K562 (cell line): ENCODE data around the gene TMEM222. TPM values are rescaled to one million over a fixed set of nuclear protein-coding genes. Genes with fewer than 3 reads are reported as not detected.

Source experiments
- ADNP ChIP-seq: fragments of 200-800 bp; sonication (Bioruptor generic); IDR thresholded peaks from 2 replicates; pipeline ENCODE4 v1.6.1; 2016; ENCODE audit warnings: missing genetic modification characterization, missing compliant biosample characterization
- ARNT ChIP-seq, 2 experiments: fragments of 450-650 bp; IDR thresholded peaks; 2 replicates each; pipeline ENCODE4 v1.6.1; 2016; ENCODE audit warnings: mild to moderate bottlenecking in 1 of 2
- CBX2 ChIP-seq: fragments of 200-600 bp; sonication (generic); IDR thresholded peaks from one replicate; pipeline ENCODE4 v1.6.1; 2012; ENCODE audit warnings: mild to moderate bottlenecking, low read length, inconsistent platforms; ENCODE audit not compliant: insufficient read depth, poor library complexity, severe bottlenecking
- CC2D1A ChIP-seq: fragments of 450-650 bp; IDR thresholded peaks from 2 replicates; pipeline ENCODE4 v1.6.1; 2017; ENCODE audit warnings: mild to moderate bottlenecking
- DMBX1 ChIP-seq: fragments of 250-450 bp; sonication (Bioruptor Pico); IDR thresholded peaks from 2 replicates; pipeline ENCODE4 v1.8.0; 2022; ENCODE audit warnings: inconsistent platforms, mild to moderate bottlenecking, moderate library complexity, borderline replicate concordance
- FOXA3 ChIP-seq, 2 experiments: fragments of 450-650 bp in 1 of 2; sonication (generic) in 1 of 2; formaldehyde crosslinking; IDR thresholded peaks in 1 of 2; conservative IDR thresholded peaks in 1 of 2; 2 replicates each; pipeline versions ENCODE4 v1.4.0 to v1.8.0; 2020 to 2022; ENCODE audit warnings: mild to moderate bottlenecking in 2 of 2, missing genetic modification reagents in 1 of 2
- FOXJ2 ChIP-seq: fragments of 200-800 bp; sonication (Bioruptor generic); IDR thresholded peaks from 2 replicates; pipeline ENCODE4 v1.6.1; 2016; ENCODE audit warnings: missing genetic modification characterization, missing compliant biosample characterization
- GTF2A2 ChIP-seq: IDR thresholded peaks from 2 replicates; pipeline ENCODE4 v1.6.1; 2016; ENCODE audit warnings: mild to moderate bottlenecking, missing genetic modification characterization, missing compliant biosample characterization
- KAT7 ChIP-seq: sonication (generic); formaldehyde crosslinking; IDR thresholded peaks from 2 replicates; pipeline ENCODE4 v1.8.0; 2022; ENCODE audit warnings: missing genetic modification reagents, mild to moderate bottlenecking, borderline replicate concordance
- PHF20 ChIP-seq: fragments of 450-650 bp; IDR thresholded peaks from 2 replicates; pipeline ENCODE4 v1.6.1; 2018; ENCODE audit not compliant: partially characterized antibody
- PHTF2 ChIP-seq: fragments of 250-450 bp; sonication (Bioruptor Pico); IDR thresholded peaks from 2 replicates; pipeline ENCODE4 v1.5.0; 2021; ENCODE audit warnings: mild to moderate bottlenecking
- PREB ChIP-seq: sonication (generic); formaldehyde crosslinking; IDR thresholded peaks from 2 replicates; pipeline ENCODE4 v1.8.1; 2023; ENCODE audit warnings: mild to moderate bottlenecking, missing genetic modification reagents
- SREBF2 ChIP-seq: sonication (generic); formaldehyde crosslinking; IDR thresholded peaks from 2 replicates; pipeline ENCODE4 v1.4.0; 2020; ENCODE audit warnings: mild to moderate bottlenecking, missing genetic modification reagents
- XRCC5 ChIP-seq: fragments of 200-400 bp; formaldehyde crosslinking; IDR thresholded peaks from 2 replicates; pipeline ENCODE4 v1.6.1; 2017; ENCODE audit warnings: low read depth, mild to moderate bottlenecking, low read length
- YY1 ChIP-seq, 3 experiments: IDR thresholded peaks; 2 replicates each; pipeline ENCODE4 v1.6.1; 2011; ENCODE audit warnings: low read length in 2 of 3, mild to moderate bottlenecking in 2 of 3, moderate library complexity in 2 of 3, borderline replicate concordance in 1 of 3, control low read depth in 1 of 3, low read depth in 1 of 3; ENCODE audit not compliant: insufficient read depth in 3 of 3, insufficient replicate concordance in 2 of 3, control insufficient read depth in 1 of 3, insufficient read length in 1 of 3; ENCODE audit errors: extremely low read depth in 1 of 3
- ZBED1 ChIP-seq: IDR thresholded peaks from 2 replicates; pipeline ENCODE4 v1.6.1; 2014
- ZHX1 ChIP-seq: fragments of 150-350 bp; conservative IDR thresholded peaks from 2 replicates; pipeline ENCODE4 v1.6.1; 2014; ENCODE audit warnings: low read length
- ZNF146 ChIP-seq: IDR thresholded peaks from one replicate; pipeline ENCODE4 v1.6.1; 2018; ENCODE audit warnings: missing compliant biosample characterization; ENCODE audit not compliant: unreplicated experiment
- ZNF24 ChIP-seq: fragments of 450-650 bp; IDR thresholded peaks from 2 replicates; pipeline ENCODE4 v1.6.1; 2016
- ZNF77 ChIP-seq: fragments of 250-450 bp; sonication (Bioruptor Pico); IDR thresholded peaks from 2 replicates; pipeline ENCODE4 v1.5.0; 2020
- polyA plus RNA-seq, 8 experiments: library from polyadenylated mRNA; depleted of rRNA in 4 of 8; stranded (reverse) in 5 of 8; unstranded in 3 of 8; fragments of >200 nt; fragmentation: Nextera tagmentation in 2 of 8; fragmentation: Illumina TruSeq in 1 of 8; extraction: Ambion mirVana in 2 of 8; extraction: Trizol in 1 of 8; gene quantifications; 2 replicates each; pipeline versions ENCODE4 v1.2.1 to v1.2.3, GENCODE V29; 2011 to 2014; ENCODE audit warnings: inconsistent platforms in 1 of 8, missing spikeins in 1 of 8
- total RNA-seq, 7 experiments: library from RNA; depleted of rRNA in 6 of 7; stranded (reverse); fragments of >200 nt in 6 of 7; fragmentation: Illumina TruSeq in 2 of 7; extraction: Trizol in 2 of 7; gene quantifications; 2 replicates each; pipeline versions ENCODE4 v1.2.1 to v1.2.3, GENCODE V29; 2011 to 2021; ENCODE audit warnings: low replicate concordance in 1 of 7
- TF ChIP-seq, protein P1 (sequence below): sonication (generic); formaldehyde crosslinking; IDR thresholded peaks from 2 replicates; pipeline ENCODE4 v1.4.0; 2020; ENCODE audit warnings: mild to moderate bottlenecking, missing genetic modification reagents

The TMEM222 gene
- total and polyA plus RNA-seq, 9 of the 15 experiments (the other 6 are each of a cell fraction or from before 2014, with no cell fraction given) = 6.9 to 48.0 (median 32.8) TPM

- no peak for TF ChIP-seq GTF2A2 (tag)
- TF ChIP-seq ADNP (tag) = no peak
- TF ChIP-seq ZNF24 = peak; percentile 49; the same call in 1 of the 2 replicates
- peak in 1 of 2 experiments; percentile 86; a peak in 1 of 4 replicates for TF ChIP-seq FOXA3 (CRISPR knock-in tag; conservative IDR thresholded peaks at IDR 0.05 in 1 of 2, IDR thresholded peaks at IDR 0.05 in 1 of 2)
- no peak for TF ChIP-seq ZNF77 (CRISPR knock-in tag)
- TF ChIP-seq ZBED1 = no peak
- TF ChIP-seq CC2D1A = no peak; the same call in 1 of the 2 replicates
- TF ChIP-seq PHF20 = peak; percentile 100
- TF ChIP-seq DMBX1 (CRISPR knock-in tag) = 0 out of 2 replicates have a peak, but pooled peaks have one; percentile 68
- TF ChIP-seq, protein P1, sequence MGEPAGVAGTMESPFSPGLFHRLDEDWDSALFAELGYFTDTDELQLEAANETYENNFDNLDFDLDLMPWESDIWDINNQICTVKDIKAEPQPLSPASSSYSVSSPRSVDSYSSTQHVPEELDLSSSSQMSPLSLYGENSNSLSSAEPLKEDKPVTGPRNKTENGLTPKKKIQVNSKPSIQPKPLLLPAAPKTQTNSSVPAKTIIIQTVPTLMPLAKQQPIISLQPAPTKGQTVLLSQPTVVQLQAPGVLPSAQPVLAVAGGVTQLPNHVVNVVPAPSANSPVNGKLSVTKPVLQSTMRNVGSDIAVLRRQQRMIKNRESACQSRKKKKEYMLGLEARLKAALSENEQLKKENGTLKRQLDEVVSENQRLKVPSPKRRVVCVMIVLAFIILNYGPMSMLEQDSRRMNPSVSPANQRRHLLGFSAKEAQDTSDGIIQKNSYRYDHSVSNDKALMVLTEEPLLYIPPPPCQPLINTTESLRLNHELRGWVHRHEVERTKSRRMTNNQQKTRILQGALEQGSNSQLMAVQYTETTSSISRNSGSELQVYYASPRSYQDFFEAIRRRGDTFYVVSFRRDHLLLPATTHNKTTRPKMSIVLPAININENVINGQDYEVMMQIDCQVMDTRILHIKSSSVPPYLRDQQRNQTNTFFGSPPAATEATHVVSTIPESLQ = peak; percentile 96
- TF ChIP-seq CBX2 = no peak
- TF ChIP-seq ZHX1 = no peak; the same call in 1 of the 2 replicates
- peak; percentile 78; the same call in 1 of the 2 replicates for TF ChIP-seq PREB (CRISPR knock-in tag)
- no peak for TF ChIP-seq SREBF2 (CRISPR knock-in tag)
- no peak for TF ChIP-seq PHTF2
- peak; percentile 51; the same call in 1 of the 2 replicates for TF ChIP-seq FOXJ2 (tag)
- TF ChIP-seq YY1 (IDR thresholded peaks at IDR 0.05; ENCODE audit: borderline replicate concordance in 1 of 3, control insufficient read depth in 1 of 3, extremely low read depth in 1 of 3, insufficient read depth in 3 of 3, insufficient read length in 1 of 3, insufficient replicate concordance in 2 of 3, low read depth in 1 of 3, low read length in 2 of 3) = peak; percentile 65 to 95 (median 88)
- TF ChIP-seq XRCC5 = peak; percentile 99
- TF ChIP-seq ARNT (IDR thresholded peaks at IDR 0.05) = no peak; a peak in 1 of 4 replicates
- TF ChIP-seq KAT7 (CRISPR knock-in tag) = peak; percentile 97
- no peak for TF ChIP-seq ZNF146 (CRISPR knock-in tag)
These were observed at the start of gene TMEM222 (continued) for GRCh38 chr1:27321813-27322568.
